Naive thymus-derived CD8-positive, alpha-beta T cell (primary cell): ENCODE results near the gene KLHL24. TPM values are rescaled to one million over a fixed set of nuclear protein-coding genes. Genes with fewer than 3 reads are reported as not detected.
"Not testable (repeated sequence)": the region's sequence is repeated elsewhere in the genome, so short reads cannot be mapped to it uniquely, and the experiment has no call there.

Experiments
- ATAC-seq, 2 donors: fragments of 150-1000 bp; cut with Tn5 transposase in 1 of 2; sonication (Bioruptor Pico), chemical (Tn5 transposase) in 1 of 2; 1 replicate in 1 of 2; 2 replicates in 1 of 2; pipeline ENCODE4 v1.10.0; 2021; ENCODE audit warnings: mild to moderate bottlenecking in 2 of 2, moderate library complexity in 2 of 2
- POLR2A ChIA-PET: fragments of 350-600 bp; sonication (Branson Sonifier 250); formaldehyde crosslinking; loops from one replicate; lab custom pipeline; 2021; ENCODE audit warnings: antibody characterized with exemption; lab: Charles Lee
- DNase-seq, 10 donors: peaks; one replicate each; pipeline versions ENCODE4 v3.0.0 to v3.0.0-alpha.2; 2020 to 2022
- H3K27ac Mint-ChIP-seq, 10 donors: one replicate each; pipeline ENCODE4 v1.8.0; 2020 to 2022; ENCODE audit warnings: mild to moderate bottlenecking in 10 of 10, mixed read lengths in 10 of 10, moderate library complexity in 4 of 10, inconsistent platforms in 1 of 10
- H3K27me3 Mint-ChIP-seq, 5 donors: one replicate each; pipeline ENCODE4 v1.8.0; 2021 to 2022; ENCODE audit warnings: mixed read lengths in 5 of 5
- H3K36me3 Mint-ChIP-seq, 3 donors: one replicate each; pipeline ENCODE4 v1.8.0; 2020 to 2022; ENCODE audit warnings: mixed read lengths in 3 of 3, mild to moderate bottlenecking in 2 of 3, inconsistent platforms in 1 of 3
- H3K4me1 Mint-ChIP-seq, 4 donors: one replicate each; pipeline ENCODE4 v1.8.0; 2021 to 2022; ENCODE audit warnings: mixed read lengths in 4 of 4
- H3K4me3 Mint-ChIP-seq, 10 donors: one replicate each; pipeline ENCODE4 v1.8.0; 2020 to 2022; ENCODE audit warnings: mild to moderate bottlenecking in 10 of 10, mixed read lengths in 10 of 10, moderate library complexity in 6 of 10, inconsistent platforms in 1 of 10
- H3K9me3 Mint-ChIP-seq, 9 donors: one replicate each; pipeline ENCODE4 v1.8.0; 2020 to 2022; ENCODE audit warnings: mixed read lengths in 9 of 9, mild to moderate bottlenecking in 3 of 9, inconsistent platforms in 1 of 9, moderate library complexity in 1 of 9
- polyA plus RNA-seq, 3 donors: library from polyadenylated mRNA; unstranded; fragments of 300-500 nt; fragmentation: Illumina TruSeq; gene quantifications; one replicate each; pipeline ENCODE4 v1.2.3, GENCODE V29; 2021
- total RNA-seq, 8 experiments: library from RNA in 2 of 8; stranded (reverse) in 2 of 8; gene quantifications; one replicate each; pipeline ENCODE4 v1.2.3 and lab custom pipeline; 2021 to 2026

Gene KLHL24
- total and polyA plus RNA-seq, 5 experiments from 2014 or later, result 42.4 to 114 (median 46.3) TPM

- no peaks in the 10 kb centered on the region for H3K27me3 Mint-ChIP-seq
- ATAC-seq (no peak), DNase-seq (no peak)
- H3K27ac Mint-ChIP-seq, result peak overlapping the region in 1 of 10 donors; percentile 41
- POLR2A ChIA-PET, result no interaction called here
- peaks cover 0 to 2% (median 2%) of the 10 kb centered on the region in 9 donors for H3K9me3 Mint-ChIP-seq
- H3K4me1 Mint-ChIP-seq, result peaks cover 10 to 39% (median 23%) of the 10 kb centered on the region in 4 donors
- H3K4me3 Mint-ChIP-seq, result no peak overlapping the region
- H3K36me3 Mint-ChIP-seq, result peaks cover 8 to 76% (median 40%) of the 10 kb centered on the region in 3 donors
These were observed 26.7 kb downstream of the KLHL24 start for GRCh38 chr3:183662099-183662498.

GRCh38 chr3:183664913-183665381 is 29.5 kb downstream of the KLHL24 start:
- H3K27ac Mint-ChIP-seq, result no peak overlapping the region
- peaks cover 7 to 19% (median 12%) of the 10 kb centered on the region in 4 donors for H3K4me1 Mint-ChIP-seq
- no peaks in the 10 kb centered on the region for H3K9me3 Mint-ChIP-seq
- H3K27me3 Mint-ChIP-seq, result no peaks in the 10 kb centered on the region
- DNase-seq (no peak), ATAC-seq (no peak)
- POLR2A ChIA-PET, result no interaction called here
- H3K4me3 Mint-ChIP-seq, result no peak overlapping the region
- peaks cover 0 to 73% (median 33%) of the 10 kb centered on the region in 3 donors for H3K36me3 Mint-ChIP-seq

DNA sequence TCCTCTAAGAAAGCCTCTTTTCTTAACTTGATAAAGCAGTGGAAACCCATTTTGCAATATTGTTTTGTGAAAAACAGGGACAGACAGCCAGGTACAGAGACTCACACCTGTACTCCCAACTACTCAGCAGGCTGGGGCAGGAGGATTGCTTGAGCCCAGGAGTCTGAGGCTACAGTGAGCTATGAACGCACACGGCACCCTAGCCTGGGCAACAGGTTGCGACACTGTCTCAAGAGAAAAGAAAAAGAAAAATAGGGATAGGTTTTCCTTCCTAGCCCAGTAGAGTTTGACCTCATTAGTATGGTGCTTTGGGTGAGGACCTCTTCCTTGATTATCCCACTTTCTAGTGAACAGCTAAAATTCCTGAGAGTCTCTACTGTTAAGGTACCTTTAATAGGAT is 44.6 kb downstream of the KLHL24 start:
- DNase-seq (no peak), ATAC-seq (no peak)
- no peak overlapping the region for H3K4me3 Mint-ChIP-seq
- no peaks in the 10 kb centered on the region for H3K27me3 Mint-ChIP-seq
- no peaks in the 10 kb centered on the region for H3K9me3 Mint-ChIP-seq
- POLR2A ChIA-PET, result no interaction called here
- peaks cover 0 to 52% (median 16%) of the 10 kb centered on the region in 3 donors for H3K36me3 Mint-ChIP-seq
- peaks cover 0 to 2% (median under 1%) of the 10 kb centered on the region in 4 donors for H3K4me1 Mint-ChIP-seq
- peak overlapping the region in 2 of 10 donors; percentile 22 to 33 for H3K27ac Mint-ChIP-seq

GRCh38 chr3:183687705-183688104 is 52.3 kb downstream of the KLHL24 start:
- POLR2A ChIA-PET, result interaction anchor here (0.6 kb wide), 1 partner anchor 10 kb away, joined by 3 read pairs; no protein-coding TSS in a partner anchor

GRCh38 chr3:183688874-183689273 is 53.5 kb downstream of the KLHL24 start:
- no peak overlapping the region for H3K27ac Mint-ChIP-seq

More at GRCh38 chr3:183687705-183688104, 52.3 kb downstream of the KLHL24 start:
- H3K27me3 Mint-ChIP-seq, result no peaks in the 10 kb centered on the region
- H3K27ac Mint-ChIP-seq, result no peak overlapping the region
- H3K4me3 Mint-ChIP-seq, result no peak overlapping the region
- DNase-seq (no peak), ATAC-seq (no peak)
- peaks cover 0 to 1% (median 0%) of the 10 kb centered on the region in 3 donors for H3K36me3 Mint-ChIP-seq
- peaks cover 0 to 1% (median 0%) of the 10 kb centered on the region in 4 donors for H3K4me1 Mint-ChIP-seq
- H3K9me3 Mint-ChIP-seq, result no peaks in the 10 kb centered on the region

DNA sequence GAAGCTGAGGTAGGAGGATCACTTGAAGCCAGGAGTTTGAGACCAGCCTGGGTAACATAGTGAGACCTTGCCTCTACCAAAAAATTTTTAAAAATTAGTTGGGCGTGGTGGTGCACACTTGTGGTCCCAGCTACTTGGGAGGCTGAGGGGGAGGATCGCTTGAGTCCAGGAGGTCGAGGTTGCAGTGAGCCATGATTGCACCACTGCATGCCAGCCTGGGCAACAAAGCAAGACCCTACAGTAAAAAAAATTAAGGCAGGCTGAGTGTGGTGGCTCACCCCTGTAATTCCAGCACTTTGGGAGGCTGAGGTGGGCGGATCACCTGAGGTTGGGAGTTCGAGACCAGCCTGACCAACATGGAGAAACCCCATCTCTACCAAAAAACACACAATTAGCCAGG is 54.2 kb downstream of the KLHL24 start:
- H3K27ac Mint-ChIP-seq, H3K36me3 Mint-ChIP-seq, H3K4me1 Mint-ChIP-seq, H3K27me3 Mint-ChIP-seq, ATAC-seq, DNase-seq, H3K4me3 Mint-ChIP-seq, H3K9me3 Mint-ChIP-seq, POLR2A ChIA-PET: not testable (repeated sequence)

More at GRCh38 chr3:183688874-183689273, 53.5 kb downstream of the KLHL24 start:
- no peaks in the 10 kb centered on the region for H3K27me3 Mint-ChIP-seq
- H3K4me3 Mint-ChIP-seq, result no peak overlapping the region
- ATAC-seq (no peak), DNase-seq (no peak)
- POLR2A ChIA-PET, result no interaction called here
- H3K36me3 Mint-ChIP-seq, result no peaks in the 10 kb centered on the region
- H3K4me1 Mint-ChIP-seq, result peaks cover 0 to 1% (median 0%) of the 10 kb centered on the region in 4 donors
- no peaks in the 10 kb centered on the region for H3K9me3 Mint-ChIP-seq

GRCh38 chr3:183690402-183690995 is 55.1 kb downstream of the KLHL24 start:
- peaks cover 0 to 1% (median 0%) of the 10 kb centered on the region in 4 donors for H3K4me1 Mint-ChIP-seq
- POLR2A ChIA-PET, result interaction anchor here (0.7 kb wide), 1 partner anchor 899 kb away, joined by 4 read pairs; no protein-coding TSS in a partner anchor
- ATAC-seq, result no peak
- H3K36me3 Mint-ChIP-seq, result peaks cover 0 to 2% (median 0%) of the 10 kb centered on the region in 3 donors
- H3K9me3 Mint-ChIP-seq, result no peaks in the 10 kb centered on the region
- peak overlapping the region in 1 of 10 donors; percentile 78 for H3K27ac Mint-ChIP-seq
- H3K4me3 Mint-ChIP-seq, result no peak overlapping the region
- DNase-seq, result no peak
- no peaks in the 10 kb centered on the region for H3K27me3 Mint-ChIP-seq

- peaks cover 0 to 2% (median 0%) of the 10 kb centered on the region in 3 donors for H3K36me3 Mint-ChIP-seq
- ATAC-seq, result no peak
- no peak overlapping the region for H3K4me3 Mint-ChIP-seq
- no peaks in the 10 kb centered on the region for H3K9me3 Mint-ChIP-seq
- H3K27me3 Mint-ChIP-seq, result no peaks in the 10 kb centered on the region
- peaks cover 4 to 7% (median 4%) of the 10 kb centered on the region in 4 donors for H3K4me1 Mint-ChIP-seq
- no peak for DNase-seq
- POLR2A ChIA-PET, result interaction anchor here (1.5 kb wide), 1 partner anchor 56 kb away, joined by 3 read pairs; no protein-coding TSS in a partner anchor
- H3K27ac Mint-ChIP-seq, result no peak overlapping the region
These were observed 57.0 kb downstream of the KLHL24 start for GRCh38 chr3:183692436-183692835.

GRCh38 chr3:183695569-183696364 is 60.3 kb downstream of the KLHL24 start:
- peaks cover 21 to 32% (median 28%) of the 10 kb centered on the region in 4 donors for H3K4me1 Mint-ChIP-seq
- H3K4me3 Mint-ChIP-seq, result peak overlapping the region in 4 of 10 donors; percentile 6 to 45 (median 42)
- peak overlapping the region in 2 of 10 donors; percentile 11 to 46 for H3K27ac Mint-ChIP-seq
- H3K36me3 Mint-ChIP-seq, result peaks cover 0 to 2% (median 0%) of the 10 kb centered on the region in 3 donors
- DNase-seq, result no peak
- H3K27me3 Mint-ChIP-seq, result no peaks in the 10 kb centered on the region
- no peak for ATAC-seq
- POLR2A ChIA-PET, result interaction anchor here (3.5 kb wide), 1 partner anchor 60 kb away, joined by 42 read pairs; the partner anchor contains the start of gene KLHL24
- H3K9me3 Mint-ChIP-seq, result no peaks in the 10 kb centered on the region

DNA sequence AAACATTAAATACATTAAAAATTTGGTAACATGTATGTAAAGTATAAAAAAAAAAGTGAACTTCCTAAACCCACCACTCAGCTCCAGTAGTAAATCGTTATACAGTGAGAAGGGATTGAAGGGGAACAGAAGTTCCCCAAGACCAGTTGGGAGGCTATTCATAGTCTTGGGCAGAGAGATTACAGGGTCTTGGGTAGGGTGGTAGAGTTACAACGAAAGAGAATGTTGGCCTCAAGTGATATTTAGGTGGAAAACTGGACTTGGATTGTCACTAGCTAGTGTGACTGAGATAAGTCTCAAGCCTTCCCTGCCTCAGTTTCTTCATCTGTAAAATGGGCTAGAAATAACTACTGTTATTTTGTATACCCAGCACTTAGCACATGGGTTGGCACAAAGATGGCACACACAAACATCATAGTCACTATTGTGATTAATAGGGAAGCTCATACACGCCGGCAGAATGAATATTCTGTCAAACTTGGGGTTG is 61.7 kb downstream of the KLHL24 start:
- H3K4me1 Mint-ChIP-seq, result peaks cover 21 to 40% (median 35%) of the 10 kb centered on the region in 4 donors
- H3K27ac Mint-ChIP-seq, result peak overlapping the region in 9 of 10 donors; percentile 75 to 94 (median 89)
- ATAC-seq (peak in 1 of 2 donors; percentile 55), DNase-seq (peak in 1 of 10 donors; percentile 4)
- H3K27me3 Mint-ChIP-seq, result no peaks in the 10 kb centered on the region
- peaks cover 0 to 3% (median 2%) of the 10 kb centered on the region in 3 donors for H3K36me3 Mint-ChIP-seq
- H3K4me3 Mint-ChIP-seq, result peak overlapping the region; percentile 74 to 94 (median 89)
- H3K9me3 Mint-ChIP-seq, result no peaks in the 10 kb centered on the region
- POLR2A ChIA-PET, result interaction anchor here (0.7 to 3.5 kb wide), 4 partner anchors 43 to 543 kb away, joined by 3 to 42 read pairs (median 4); partner anchors contain the start of gene KLHL24

DNA sequence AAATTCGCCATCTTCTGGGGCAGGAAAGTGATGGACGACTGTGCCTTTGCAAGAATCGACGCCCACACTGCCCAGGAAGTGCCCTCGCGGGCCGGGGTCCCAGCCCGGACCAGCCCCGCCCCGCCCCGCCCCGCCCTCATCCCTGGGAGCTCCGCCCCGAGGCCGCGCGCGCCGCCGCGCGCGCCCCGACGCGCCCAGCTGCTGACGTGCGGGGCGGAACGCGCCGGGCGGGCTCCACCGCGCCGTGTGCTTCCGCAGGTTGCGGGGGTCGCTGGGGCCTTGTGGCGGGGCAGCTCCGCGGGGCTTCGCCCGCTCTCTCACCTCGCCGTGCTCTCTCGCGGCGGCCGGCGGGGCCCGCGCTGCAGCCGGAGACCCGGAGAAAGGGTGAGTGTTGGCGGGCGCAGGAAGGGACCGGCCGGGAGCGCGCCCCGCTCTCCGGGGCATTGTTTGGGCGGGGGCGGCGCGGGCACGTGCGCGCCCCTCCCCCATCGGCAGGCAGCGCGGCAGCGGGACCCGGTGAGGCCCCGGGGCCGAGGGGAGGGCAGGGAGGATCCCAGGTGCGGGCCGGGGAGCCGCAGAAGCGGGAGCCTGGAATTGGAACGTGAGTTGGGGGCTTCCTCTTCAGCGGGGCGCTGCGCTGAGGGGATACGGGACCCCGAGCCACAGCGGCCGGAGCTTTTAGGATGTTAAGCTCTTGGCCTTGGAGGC is 62.3 kb downstream of the KLHL24 start, which contains the start of gene YEATS2:
YEATS2 (plus strand) TSS at position 188 of the 708 bp plus-strand sequence. CDS start 17,366 bp downstream, outside the sequence.
- ATAC-seq (peak; percentile 85 to 87), DNase-seq (peak; percentile 46 to 80 (median 70))
- POLR2A ChIA-PET, result interaction anchor here (0.6 to 3.5 kb wide), 6 partner anchors 10 to 803 kb away, joined by 3 to 42 read pairs (median 4); partner anchors contain the start of gene KLHL24
- peak within 1 kb of the TSS; percentile 88 to 99 (median 95) for H3K4me3 Mint-ChIP-seq
- H3K27ac Mint-ChIP-seq, result peak within 1 kb of the TSS; percentile 75 to 97 (median 94)
- H3K9me3 Mint-ChIP-seq, result no peaks in the 10 kb centered on the region
- H3K27me3 Mint-ChIP-seq, result no peaks in the 10 kb centered on the region
- H3K36me3 Mint-ChIP-seq, result peaks cover 0 to 3% (median 2%) of the 10 kb centered on the region in 3 donors
- H3K4me1 Mint-ChIP-seq, result peaks cover 21 to 40% (median 36%) of the 10 kb centered on the region in 4 donors
